NB4 (cell line): ENCODE results near the gene ZP1.

ENCODE experiments used
- DNase-seq: peaks from one replicate; pipeline ENCODE4 v3.0.0; 2010; ENCODE audit warnings: low read depth
- H3K4me3 ChIP-seq: one replicate; pipeline ENCODE4 v1.5.1; 2011; ENCODE audit warnings: mild to moderate bottlenecking, low read depth, low read length, moderate library complexity
- CTCF ChIP-seq: IDR thresholded peaks from one replicate; pipeline ENCODE4 v1.5.1; 2012; ENCODE audit warnings: low read depth, low read length
- MAX ChIP-seq: IDR thresholded peaks from 2 replicates; pipeline ENCODE4 v1.6.1; 2011; ENCODE audit warnings: low read depth, low read length
- MYC ChIP-seq: IDR thresholded peaks from 2 replicates; pipeline ENCODE4 v1.6.1; 2011; ENCODE audit warnings: low read depth, low read length
- POLR2A ChIP-seq: IDR thresholded peaks from 2 replicates; pipeline ENCODE4 v1.6.1; 2011; ENCODE audit warnings: mild to moderate bottlenecking; ENCODE audit not compliant: insufficient read length; ENCODE audit errors: extremely low read depth

Gene ZP1

GRCh38 chr11:60836866-60837515 lies 30.4 kb upstream of the ZP1 start:
- H3K4me3 ChIP-seq, result no peak overlapping the region
- no peak for TF ChIP-seq MAX
- DNase-seq, result no peak

- DNase-seq, result no peak
- TF ChIP-seq MYC (no peak), MAX (no peak), POLR2A (no peak), CTCF (no peak)
- no peak overlapping the region for H3K4me3 ChIP-seq
These were observed 29.2 kb upstream of the ZP1 start for GRCh38 chr11:60838132-60838531.

DNA sequence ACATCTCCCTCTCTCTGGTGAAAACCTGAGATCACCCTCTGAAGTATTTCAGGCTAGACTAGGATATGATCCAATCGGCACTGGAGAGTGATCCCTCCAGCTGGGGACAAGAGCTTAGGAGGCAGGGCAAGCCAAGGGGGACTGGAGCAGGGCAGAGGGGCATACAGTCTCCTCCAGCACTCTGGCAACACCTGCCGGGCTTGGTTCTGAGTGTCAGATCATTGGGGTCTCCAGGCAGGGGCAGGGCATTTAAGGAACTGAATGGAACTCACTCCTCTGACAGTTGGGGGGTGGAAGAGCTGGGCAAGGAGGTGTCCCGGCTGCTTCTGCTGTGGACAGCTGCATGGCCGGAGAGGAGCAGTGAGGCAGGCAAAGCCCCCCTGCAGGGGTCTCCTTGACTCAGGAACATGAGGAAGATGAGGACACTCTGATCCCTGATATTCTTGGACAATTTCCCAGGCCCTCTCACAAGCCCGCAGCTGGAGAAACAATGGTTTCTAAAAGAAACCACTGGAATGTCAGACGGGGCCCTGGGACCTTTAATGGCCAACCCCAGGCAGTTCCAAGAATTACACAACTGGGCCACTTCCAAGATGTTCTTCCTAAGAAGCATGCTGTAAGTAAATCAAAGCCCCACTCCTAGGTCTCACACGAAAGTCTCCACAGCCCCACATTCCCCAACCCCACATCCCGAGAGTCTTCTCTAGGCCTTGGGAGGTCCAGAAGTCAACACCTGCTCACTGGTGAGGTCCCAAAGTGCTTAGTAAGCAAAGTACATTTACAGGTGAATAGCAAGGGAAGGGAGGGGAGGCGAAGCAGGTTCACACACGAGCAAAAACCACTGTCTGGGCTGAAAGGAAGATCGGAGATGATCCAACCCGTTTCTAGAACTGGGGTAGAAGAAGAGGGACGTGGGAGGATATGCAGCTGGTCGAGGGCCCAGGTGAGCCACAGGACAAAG lies 26.6 kb upstream of the ZP1 start:
- no peak overlapping the region for H3K4me3 ChIP-seq
- no peak for DNase-seq
- TF ChIP-seq MAX, result no peak
- no peak for TF ChIP-seq MYC
- no peak for TF ChIP-seq CTCF
- TF ChIP-seq POLR2A, result no peak

DNA sequence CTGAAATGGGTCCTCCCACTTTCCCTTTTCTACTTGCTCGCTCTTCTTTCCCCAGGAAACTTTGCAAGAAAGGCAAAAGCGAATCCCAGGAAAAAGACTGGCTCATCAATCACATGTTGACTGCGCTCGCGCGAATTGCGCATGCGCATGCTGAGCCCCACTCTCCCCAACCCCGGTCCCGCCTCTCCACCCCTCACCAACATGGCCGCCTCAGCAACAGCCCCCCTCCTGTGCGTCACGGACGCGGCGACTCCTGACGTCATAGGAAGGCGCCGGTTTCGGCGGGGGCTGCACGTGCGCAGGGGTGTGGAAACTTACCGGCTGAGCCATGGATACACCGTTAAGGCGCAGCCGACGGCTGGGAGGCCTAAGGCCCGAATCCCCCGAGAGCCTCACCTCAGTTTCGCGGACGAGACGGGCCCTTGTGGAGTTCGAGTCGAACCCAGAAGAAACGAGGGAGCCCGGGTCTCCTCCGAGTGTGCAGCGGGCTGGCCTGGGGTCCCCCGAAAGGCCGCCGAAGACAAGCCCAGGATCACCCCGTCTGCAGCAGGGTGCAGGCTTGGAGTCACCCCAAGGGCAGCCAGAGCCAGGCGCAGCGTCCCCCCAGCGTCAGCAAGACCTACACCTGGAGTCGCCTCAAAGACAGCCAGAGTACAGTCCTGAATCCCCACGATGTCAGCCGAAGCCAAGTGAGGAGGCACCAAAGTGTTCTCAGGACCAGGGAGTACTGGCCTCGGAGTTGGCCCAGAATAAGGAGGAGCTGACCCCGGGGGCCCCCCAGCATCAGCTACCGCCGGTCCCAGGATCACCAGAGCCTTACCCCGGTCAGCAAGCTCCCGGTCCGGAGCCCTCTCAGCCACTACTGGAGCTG lies 25.3 kb upstream of the ZP1 start, which contains the start of gene CCDC86:
Gene CCDC86 (plus strand): TSS at position 317 of the 871 bp plus-strand sequence. CDS start 12 bp downstream, at position 329.
- H3K4me3 ChIP-seq, result peak within 1 kb of the TSS; percentile 95
- DNase-seq, result peak; percentile 97
- TF ChIP-seq CTCF (no peak), MAX (peak; percentile 99), POLR2A (peak; percentile 39), MYC (peak; percentile 100)

GRCh38 chr11:60842668-60843600 lies 24.4 kb upstream of the ZP1 start:
- peak; percentile 58; the same call in 1 of the 2 replicates for TF ChIP-seq MAX
- TF ChIP-seq POLR2A, result no peak
- TF ChIP-seq MYC, result no peak
- H3K4me3 ChIP-seq, result peak overlapping the region; percentile 95
- peak; percentile 33 for DNase-seq
